GM23248 (cell line): Measurements from ENCODE around the gene KREMEN1.

Experiments used
- EZH2 ChIP-seq: fragments of 200-600 bp; sonication (generic); IDR thresholded peaks from 2 replicates; pipeline ENCODE4 v1.6.1; 2018; ENCODE audit warnings: antibody characterized with exemption, mild to moderate bottlenecking; ENCODE audit not compliant: insufficient read depth, poor library complexity, severe bottlenecking
- EZH2phosphoT487 ChIP-seq: fragments of 200-600 bp; sonication (generic); IDR thresholded peaks from 2 replicates; pipeline ENCODE4 v1.6.1; 2018; ENCODE audit warnings: antibody characterized with exemption, moderate library complexity, mild to moderate bottlenecking, low read depth; ENCODE audit not compliant: insufficient read depth

DNA sequence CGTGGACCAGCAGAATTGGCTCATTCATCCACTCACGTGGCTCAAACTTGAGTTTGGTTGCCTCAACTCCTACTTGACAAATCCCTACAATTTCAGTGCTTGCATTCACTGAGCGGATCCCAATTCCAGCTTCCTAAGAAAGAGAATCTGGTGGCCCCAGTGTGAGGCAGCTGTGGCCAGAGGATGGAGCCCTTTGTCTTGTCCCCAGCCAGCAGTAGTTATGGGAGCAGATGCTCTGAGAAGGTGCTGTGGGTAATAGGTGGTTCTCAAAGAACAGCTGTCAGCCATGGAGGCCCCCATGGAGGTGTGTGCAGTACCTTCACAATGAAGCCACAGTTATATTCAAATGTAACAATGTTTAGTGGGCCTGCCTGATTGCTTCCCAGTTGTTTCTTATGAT, 39.3 kb downstream of the KREMEN1 start:
- TF ChIP-seq EZH2phosphoT487 (no peak), EZH2 (no peak)
